Keratinocyte (primary cell): Measurements from ENCODE around the gene RPS29. TPM values are rescaled to one million over a fixed set of nuclear protein-coding genes. Genes with fewer than 3 reads are reported as not detected.
A peak's percentile ranks its signal among the peaks of the same experiment; 100 is the strongest.

ENCODE experiments used
- DNase-seq: peaks from one replicate; pipeline ENCODE4 v3.0.0-alpha.2; 2011; ENCODE audit warnings: low read depth, missing footprints, low spot score
- FAIRE-seq: peaks from 2 replicates; lab custom pipeline; 2011; peaks lifted over from hg19 to GRCh38; lab: Jason Lieb, UNC
- H2AFZ ChIP-seq: 2 replicates; pipeline ENCODE4 v1.6.0; 2012; ENCODE audit warnings: low read length, control low read depth, inconsistent platforms; ENCODE audit not compliant: control insufficient read depth
- H3K27ac ChIP-seq: 2 replicates; pipeline ENCODE4 v1.5.1; 2011; ENCODE audit warnings: low read length; ENCODE audit not compliant: control insufficient read depth, insufficient read depth
- H3K27me3 ChIP-seq: 3 replicates; pipeline ENCODE4 v1.6.0; 2011; ENCODE audit warnings: low read length; ENCODE audit not compliant: control insufficient read depth, insufficient read depth; ENCODE audit errors: extremely low read depth
- H3K36me3 ChIP-seq, 2 experiments: 2 replicates in 1 of 2; 3 replicates in 1 of 2; pipeline ENCODE4 v1.5.1; 2011; ENCODE audit warnings: low read length in 2 of 2, mild to moderate bottlenecking in 1 of 2; ENCODE audit not compliant: control insufficient read depth in 2 of 2, insufficient read depth in 2 of 2; ENCODE audit errors: extremely low read depth in 1 of 2
- H3K4me1 ChIP-seq: 3 replicates; pipeline ENCODE4 v1.5.1; 2011; ENCODE audit warnings: low read length; ENCODE audit not compliant: control insufficient read depth, insufficient read depth; ENCODE audit errors: extremely low read depth
- H3K4me2 ChIP-seq: 3 replicates; pipeline ENCODE4 v1.6.0; 2011; ENCODE audit warnings: low read depth, low read length; ENCODE audit not compliant: control insufficient read depth, insufficient read depth; ENCODE audit errors: extremely low read depth
- H3K4me3 ChIP-seq, 3 experiments: fragments of 200-600 bp in 1 of 3; sonication (generic) in 1 of 3; 2 replicates in 2 of 3; 3 replicates in 1 of 3; pipeline ENCODE4 v1.5.1; 2011 to 2016; ENCODE audit warnings: low read length in 3 of 3, mild to moderate bottlenecking in 3 of 3, control low read depth in 2 of 3, inconsistent platforms in 1 of 3, low read depth in 1 of 3, mixed read lengths in 1 of 3, mixed run types in 1 of 3, moderate library complexity in 1 of 3; ENCODE audit not compliant: control insufficient read depth in 2 of 3, insufficient read depth in 2 of 3; ENCODE audit errors: extremely low read depth in 1 of 3
- H3K79me2 ChIP-seq: 2 replicates; pipeline ENCODE4 v1.6.0; 2012; ENCODE audit warnings: low read length; ENCODE audit not compliant: control insufficient read depth, insufficient read depth
- H3K9ac ChIP-seq: 3 replicates; pipeline ENCODE4 v1.6.0; 2011; ENCODE audit warnings: low read length; ENCODE audit not compliant: control insufficient read depth, insufficient read depth; ENCODE audit errors: extremely low read depth
- H3K9me1 ChIP-seq: 3 replicates; pipeline ENCODE4 v1.6.0; 2011; ENCODE audit warnings: low read length; ENCODE audit not compliant: control insufficient read depth, insufficient read depth; ENCODE audit errors: extremely low read depth
- H3K9me3 ChIP-seq: 2 replicates; pipeline ENCODE4 v1.5.1; 2012; ENCODE audit warnings: low read depth, low read length; ENCODE audit not compliant: control insufficient read depth
- H4K20me1 ChIP-seq: 3 replicates; pipeline ENCODE4 v1.6.0; 2011; ENCODE audit warnings: low read length; ENCODE audit not compliant: control insufficient read depth, insufficient read depth; ENCODE audit errors: extremely low read depth
- EZH2 ChIP-seq: IDR thresholded peaks from one replicate; pipeline ENCODE4 v1.6.1; 2012; ENCODE audit warnings: inconsistent platforms, mild to moderate bottlenecking, low read length, moderate library complexity
- dilution Hi-C: fragments of 300-500 bp; cut with MboI; formaldehyde crosslinking; loops from one replicate; pipeline ENCODE4 v1.7.0; 2020; ENCODE audit warnings: low sequenced_read_pairs; ENCODE audit not compliant: extremely low pct_ligation_motif_present
- polyA plus RNA-seq, 5 experiments: library from polyadenylated mRNA; depleted of rRNA in 3 of 5; stranded (reverse) in 3 of 5; stranded (forward) in 1 of 5; unstranded in 1 of 5; fragments of >200 nt; gene quantifications; 1 replicate in 1 of 5; 2 replicates in 3 of 5; 3 replicates in 1 of 5; pipeline versions ENCODE4 v1.2.1 to v1.2.3, GENCODE V29; 2011 to 2012; ENCODE audit warnings: missing spikeins in 2 of 5, low read depth in 1 of 5, low replicate concordance in 1 of 5
- TF ChIP-seq, protein P1 (sequence below), 3 experiments: IDR thresholded peaks in 1 of 3; conservative IDR thresholded peaks in 1 of 3; optimal IDR thresholded peaks in 1 of 3; 2 replicates in 2 of 3; 3 replicates in 1 of 3; pipeline versions ENCODE3 to v1.5.1; 2011; ENCODE audit warnings: low read length in 3 of 3, mild to moderate bottlenecking in 3 of 3, moderate library complexity in 2 of 3, control low read depth in 1 of 3, inconsistent platforms in 1 of 3; ENCODE audit not compliant: insufficient read depth in 2 of 3; ENCODE audit errors: extremely low read depth in 1 of 3

The RPS29 gene
- polyA plus RNA-seq, 1 donor (not counting 4 experiments of a cell fraction or from before 2014, with no cell fraction given): 3,884 TPM

DNA sequence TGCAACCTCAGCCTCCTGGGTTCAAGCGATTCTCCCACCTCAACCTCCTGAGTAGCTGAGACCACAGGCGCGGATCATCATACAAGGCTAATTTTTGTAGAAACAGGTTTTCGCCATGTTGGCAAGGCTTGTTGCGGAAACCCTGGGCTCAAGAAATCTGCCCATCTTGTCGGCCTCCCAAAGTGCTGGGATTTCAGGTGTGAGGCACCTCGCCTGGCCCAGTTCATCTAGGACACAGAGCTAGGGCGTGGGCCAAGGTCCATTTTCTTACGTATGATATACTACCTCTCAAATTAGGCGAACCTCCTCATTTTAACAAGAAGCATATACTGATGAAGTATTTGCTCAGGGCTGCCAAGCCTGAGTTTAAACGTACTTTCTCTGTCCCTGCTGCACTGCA, 2.1 kb downstream of the RPS29 start:
- peaks cover 21% of the 10 kb centered on the region for H3K4me1 ChIP-seq
- peaks cover 5 to 14% of the 10 kb centered on the region in 2 experiments for H3K36me3 ChIP-seq
- no peak overlapping the region for H2AFZ ChIP-seq
- no peaks in the 10 kb centered on the region for H3K9me3 ChIP-seq
- H3K27me3 ChIP-seq: no peaks in the 10 kb centered on the region
- H3K9ac ChIP-seq: peak overlapping the region; percentile 97
- H3K27ac ChIP-seq: peak overlapping the region; percentile 88
- peaks cover 59% of the 10 kb centered on the region for H3K79me2 ChIP-seq
- peaks cover 8% of the 10 kb centered on the region for H4K20me1 ChIP-seq
- dilution Hi-C loops: no loop called here
- FAIRE-seq: no peak
- H3K4me2 ChIP-seq: peak overlapping the region; percentile 77
- no peaks in the 10 kb centered on the region for H3K9me1 ChIP-seq
- TF ChIP-seq, protein P1, sequence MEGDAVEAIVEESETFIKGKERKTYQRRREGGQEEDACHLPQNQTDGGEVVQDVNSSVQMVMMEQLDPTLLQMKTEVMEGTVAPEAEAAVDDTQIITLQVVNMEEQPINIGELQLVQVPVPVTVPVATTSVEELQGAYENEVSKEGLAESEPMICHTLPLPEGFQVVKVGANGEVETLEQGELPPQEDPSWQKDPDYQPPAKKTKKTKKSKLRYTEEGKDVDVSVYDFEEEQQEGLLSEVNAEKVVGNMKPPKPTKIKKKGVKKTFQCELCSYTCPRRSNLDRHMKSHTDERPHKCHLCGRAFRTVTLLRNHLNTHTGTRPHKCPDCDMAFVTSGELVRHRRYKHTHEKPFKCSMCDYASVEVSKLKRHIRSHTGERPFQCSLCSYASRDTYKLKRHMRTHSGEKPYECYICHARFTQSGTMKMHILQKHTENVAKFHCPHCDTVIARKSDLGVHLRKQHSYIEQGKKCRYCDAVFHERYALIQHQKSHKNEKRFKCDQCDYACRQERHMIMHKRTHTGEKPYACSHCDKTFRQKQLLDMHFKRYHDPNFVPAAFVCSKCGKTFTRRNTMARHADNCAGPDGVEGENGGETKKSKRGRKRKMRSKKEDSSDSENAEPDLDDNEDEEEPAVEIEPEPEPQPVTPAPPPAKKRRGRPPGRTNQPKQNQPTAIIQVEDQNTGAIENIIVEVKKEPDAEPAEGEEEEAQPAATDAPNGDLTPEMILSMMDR (optimal IDR thresholded peaks at IDR 0.05 in 1 of 3, IDR thresholded peaks at IDR 0.05 in 1 of 3, conservative IDR thresholded peaks at IDR 0.05 in 1 of 3; ENCODE audit: extremely low read depth in 1 of 3, insufficient read depth in 2 of 3, low read length in 3 of 3): no peak
- TF ChIP-seq EZH2: no peak
- H3K4me3 ChIP-seq: peak overlapping the region; percentile 77 to 98 (median 88)
- no peak for DNase-seq

DNA sequence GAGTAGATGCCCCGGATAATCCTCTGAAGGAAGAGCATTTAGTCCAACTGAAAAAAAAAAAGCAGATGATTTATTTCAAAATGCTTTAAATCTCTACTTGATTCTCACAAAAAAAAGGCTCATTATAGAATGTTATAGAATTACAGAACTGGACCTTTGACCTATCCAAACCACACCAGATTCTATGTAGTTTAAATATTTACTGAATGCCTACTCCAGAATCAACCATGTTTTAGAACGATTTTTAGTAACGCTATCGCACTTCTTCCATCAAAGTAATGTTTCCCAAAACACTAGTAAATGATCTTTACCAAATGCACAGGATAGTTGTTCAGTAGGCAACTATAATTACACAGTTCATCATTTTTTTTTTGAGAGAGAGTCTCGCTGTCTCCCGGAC, 2.6 kb downstream of the RPS29 start:
- FAIRE-seq (no peak), DNase-seq (no peak)
- H3K9ac ChIP-seq: no peak overlapping the region
- peak overlapping the region in 2 of 3 experiments; percentile 88 to 98 for H3K4me3 ChIP-seq
- H3K9me3 ChIP-seq: no peaks in the 10 kb centered on the region
- dilution Hi-C loops: no loop called here
- H3K79me2 ChIP-seq: peaks cover 59% of the 10 kb centered on the region
- peak overlapping the region; percentile 77 for H3K4me2 ChIP-seq
- peaks cover 8% of the 10 kb centered on the region for H4K20me1 ChIP-seq
- TF ChIP-seq, protein P1 (optimal IDR thresholded peaks at IDR 0.05 in 1 of 3, IDR thresholded peaks at IDR 0.05 in 1 of 3, conservative IDR thresholded peaks at IDR 0.05 in 1 of 3; ENCODE audit: extremely low read depth in 1 of 3, insufficient read depth in 2 of 3, low read length in 3 of 3): no peak
- no peak for TF ChIP-seq EZH2
- H2AFZ ChIP-seq: no peak overlapping the region
- no peak overlapping the region for H3K27ac ChIP-seq
- H3K9me1 ChIP-seq: no peaks in the 10 kb centered on the region
- H3K36me3 ChIP-seq: peaks cover 5 to 15% of the 10 kb centered on the region in 2 experiments
- H3K27me3 ChIP-seq: no peaks in the 10 kb centered on the region
- H3K4me1 ChIP-seq: peaks cover 21% of the 10 kb centered on the region
